ENCODE measurements around the gene ATP2C1. TPM values are rescaled to one million over a fixed set of nuclear protein-coding genes. Genes with fewer than 3 reads are reported as not detected.

ATP2C1 gene
- 10 to 100 TPM; 40.9 to 44.0 TPM for total RNA-seq
- 34.9 TPM for polyA plus RNA-seq (2013, experiment 1 of 2)
- 39.6 TPM for polyA plus RNA-seq (2013, experiment 2 of 2)
- total RNA-seq, result 53.7 to 119 (median 85.0) reads per million in 172 experiments

GRCh38 chr3:130893376-130894129, at the start of gene ATP2C1:
ATP2C1 (plus strand) TSS chr3:130894084; CDS start chr3:130894770, 686 bp downstream.
- peak; percentile 74 for ATAC-seq (ENCODE audit: poor library complexity)

GRCh38 chr3:130844462-130844861, 49.4 kb upstream of the ATP2C1 start:
- H3K4me1 ChIP-seq (ENCODE audit: insufficient read depth, low read length), result peaks cover 3% of the 10 kb centered on the region
- ATAC-seq (ENCODE audit: poor library complexity), result no peak
- Mint-ChIP-seq H3K4me1 (ENCODE audit: low read depth) (peaks cover 8% of the 10 kb centered on the region), H3K4me3 (no peak overlapping the region), H3K36me3 (ENCODE audit: low read depth) (no peaks in the 10 kb centered on the region), H3K27me3 (no peaks in the 10 kb centered on the region), H3K9me3 (no peaks in the 10 kb centered on the region), H3K27ac (no peak overlapping the region)
- ChIA-PET POLR2A (no interaction called here), CTCF (no interaction called here)
- no peak overlapping the region for H3K4me3 ChIP-seq (ENCODE audit: low read length)
- no peak for TF ChIP-seq CTCF (IDR thresholded peaks at IDR 0.05)
- no peak for DNase-seq
- H3K27ac ChIP-seq (ENCODE audit: low read depth in 1 of 2, low read length in 2 of 2), result no peak overlapping the region
- no peaks in the 10 kb centered on the region for H3K36me3 ChIP-seq (ENCODE audit: insufficient read depth, low read length)
- intact Hi-C loops (cut with DNase I, micrococcal nuclease), result no loop called here
- H3K9me3 ChIP-seq (ENCODE audit: control insufficient read depth in 1 of 2, insufficient read depth in 1 of 2, low read length in 2 of 2), result no peaks in the 10 kb centered on the region
- H3K27me3 ChIP-seq (ENCODE audit: control insufficient read depth in 1 of 2, insufficient read depth in 2 of 2, low read length in 2 of 2), result no peaks in the 10 kb centered on the region

More at GRCh38 chr3:130893376-130894129, at the start of gene ATP2C1:
- peak; percentile 78 to 95 (median 86) for DNase-seq
- Histone ChIP-seq H3K27me3 (ENCODE audit: control insufficient read depth in 1 of 2, insufficient read depth in 2 of 2, low read length in 2 of 2) (no peaks in the 10 kb centered on the region), H3K4me3 (ENCODE audit: low read length) (peak within 1 kb of the TSS; percentile 66), H3K36me3 (ENCODE audit: insufficient read depth, low read length) (no peaks in the 10 kb centered on the region), H3K9me3 (ENCODE audit: control insufficient read depth in 1 of 2, insufficient read depth in 1 of 2, low read length in 2 of 2) (no peaks in the 10 kb centered on the region), H3K27ac (ENCODE audit: low read depth in 1 of 2, low read length in 2 of 2) (peak within 1 kb of the TSS; percentile 90 to 96), H3K4me1 (ENCODE audit: insufficient read depth, low read length) (peaks cover 7% of the 10 kb centered on the region)
- peak within 1 kb of the TSS; percentile 96 for H3K27ac Mint-ChIP-seq
- intact Hi-C loops (cut with DNase I, micrococcal nuclease), result loop anchor here (1.0 to 10.0 kb wide), 11 partner anchors 41 to 1831 kb away; partner anchors contain the start of genes DNAJC13 (in 1 of the 2), MRPL3 (in 1 of the 2), NPHP3 (in 1 of the 2) and NUDT16 (in 1 of the 2)
- H3K27me3 Mint-ChIP-seq, result no peaks in the 10 kb centered on the region
- peaks cover 18% of the 10 kb centered on the region for H3K36me3 Mint-ChIP-seq (ENCODE audit: low read depth)
- POLR2A ChIA-PET, result interaction anchor here (0.5 to 2.5 kb wide), 27 partner anchors 10 to 1828 kb away, joined by 3 to 32 read pairs (median 4); partner anchors contain the start of genes ASTE1, DNAJC13, NEK11 and NPHP3
- CTCF ChIA-PET, result interaction anchor here (0.7 to 2.5 kb wide), 12 partner anchors 10 to 782 kb away, joined by 3 to 14 read pairs (median 4); partner anchors contain the start of genes ASTE1, NEK11 and PIK3R4
- TF ChIP-seq CTCF (IDR thresholded peaks at IDR 0.05), result no peak
- peak within 1 kb of the TSS; percentile 98 for H3K4me3 Mint-ChIP-seq
- H3K4me1 Mint-ChIP-seq (ENCODE audit: low read depth), result peaks cover 48% of the 10 kb centered on the region
- no peaks in the 10 kb centered on the region for H3K9me3 Mint-ChIP-seq

- CTCF ChIA-PET, result no interaction called here
- no peaks in the 10 kb centered on the region for H3K27me3 Mint-ChIP-seq
- Histone ChIP-seq H3K36me3 (ENCODE audit: insufficient read depth, low read length) (no peaks in the 10 kb centered on the region), H3K4me3 (ENCODE audit: low read length) (no peak overlapping the region), H3K4me1 (ENCODE audit: insufficient read depth, low read length) (peaks cover 11% of the 10 kb centered on the region), H3K27ac (ENCODE audit: low read depth in 1 of 2, low read length in 2 of 2) (no peak overlapping the region), H3K9me3 (ENCODE audit: control insufficient read depth in 1 of 2, insufficient read depth in 1 of 2, low read length in 2 of 2) (no peaks in the 10 kb centered on the region), H3K27me3 (ENCODE audit: control insufficient read depth in 1 of 2, insufficient read depth in 2 of 2, low read length in 2 of 2) (no peaks in the 10 kb centered on the region)
- intact Hi-C loops (cut with DNase I, micrococcal nuclease), result no loop called here
- peaks cover 14% of the 10 kb centered on the region for H3K4me1 Mint-ChIP-seq (ENCODE audit: low read depth)
- DNase-seq, result no peak
- ATAC-seq (ENCODE audit: poor library complexity), result no peak
- no peak overlapping the region for H3K4me3 Mint-ChIP-seq
- no peak overlapping the region for H3K27ac Mint-ChIP-seq
- POLR2A ChIA-PET, result no interaction called here
- no peaks in the 10 kb centered on the region for H3K36me3 Mint-ChIP-seq (ENCODE audit: low read depth)
- no peak for TF ChIP-seq CTCF (IDR thresholded peaks at IDR 0.05)
- no peaks in the 10 kb centered on the region for H3K9me3 Mint-ChIP-seq
Observed at GRCh38 chr3:130846181-130846580, 47.7 kb upstream of the ATP2C1 start.

Measured in CD4-positive, alpha-beta T cell (primary cell).